Retinal pigment epithelial cell (primary cell): ENCODE results near the gene IGFL2.
"Not testable (repeated sequence)": the region's sequence is repeated elsewhere in the genome, so short reads cannot be mapped to it uniquely, and the experiment has no call there.

Experiments
- DNase-seq: peaks from one replicate; pipeline ENCODE4 v3.0.0-alpha.2; 2010; ENCODE audit warnings: low read depth
- H3K4me3 ChIP-seq: 2 replicates; pipeline ENCODE4 v1.5.1; 2011; ENCODE audit warnings: mild to moderate bottlenecking, low read length, control low read depth, moderate library complexity
- TF ChIP-seq, protein P1 (sequence below): conservative IDR thresholded peaks from 2 replicates; pipeline ENCODE4 v1.5.1; 2011; ENCODE audit warnings: low read depth, low read length, control low read depth, inconsistent platforms

The IGFL2 gene

DNA sequence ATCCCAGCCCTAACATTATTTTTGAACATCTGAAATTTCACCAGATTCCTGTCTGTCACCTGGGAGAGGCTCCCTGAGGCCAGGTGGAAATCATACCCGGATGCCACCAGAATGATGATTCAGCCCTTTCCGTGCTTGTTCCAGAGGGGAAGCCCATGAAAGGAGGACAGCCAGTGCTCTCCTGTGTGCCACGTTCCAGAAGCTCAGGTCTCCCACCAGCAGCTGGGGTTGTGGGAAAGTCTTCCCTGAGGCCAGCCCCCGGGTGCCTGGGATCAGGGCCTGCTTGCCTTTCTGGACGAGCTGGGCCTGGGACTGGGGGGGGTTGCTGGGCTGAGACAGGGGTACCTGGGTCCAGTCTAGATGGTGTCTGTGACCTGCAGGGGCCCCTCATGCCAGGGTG, 56.0 kb downstream of the IGFL2 start:
- TF ChIP-seq, protein P1, sequence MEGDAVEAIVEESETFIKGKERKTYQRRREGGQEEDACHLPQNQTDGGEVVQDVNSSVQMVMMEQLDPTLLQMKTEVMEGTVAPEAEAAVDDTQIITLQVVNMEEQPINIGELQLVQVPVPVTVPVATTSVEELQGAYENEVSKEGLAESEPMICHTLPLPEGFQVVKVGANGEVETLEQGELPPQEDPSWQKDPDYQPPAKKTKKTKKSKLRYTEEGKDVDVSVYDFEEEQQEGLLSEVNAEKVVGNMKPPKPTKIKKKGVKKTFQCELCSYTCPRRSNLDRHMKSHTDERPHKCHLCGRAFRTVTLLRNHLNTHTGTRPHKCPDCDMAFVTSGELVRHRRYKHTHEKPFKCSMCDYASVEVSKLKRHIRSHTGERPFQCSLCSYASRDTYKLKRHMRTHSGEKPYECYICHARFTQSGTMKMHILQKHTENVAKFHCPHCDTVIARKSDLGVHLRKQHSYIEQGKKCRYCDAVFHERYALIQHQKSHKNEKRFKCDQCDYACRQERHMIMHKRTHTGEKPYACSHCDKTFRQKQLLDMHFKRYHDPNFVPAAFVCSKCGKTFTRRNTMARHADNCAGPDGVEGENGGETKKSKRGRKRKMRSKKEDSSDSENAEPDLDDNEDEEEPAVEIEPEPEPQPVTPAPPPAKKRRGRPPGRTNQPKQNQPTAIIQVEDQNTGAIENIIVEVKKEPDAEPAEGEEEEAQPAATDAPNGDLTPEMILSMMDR: no peak
- no peak for DNase-seq

DNA sequence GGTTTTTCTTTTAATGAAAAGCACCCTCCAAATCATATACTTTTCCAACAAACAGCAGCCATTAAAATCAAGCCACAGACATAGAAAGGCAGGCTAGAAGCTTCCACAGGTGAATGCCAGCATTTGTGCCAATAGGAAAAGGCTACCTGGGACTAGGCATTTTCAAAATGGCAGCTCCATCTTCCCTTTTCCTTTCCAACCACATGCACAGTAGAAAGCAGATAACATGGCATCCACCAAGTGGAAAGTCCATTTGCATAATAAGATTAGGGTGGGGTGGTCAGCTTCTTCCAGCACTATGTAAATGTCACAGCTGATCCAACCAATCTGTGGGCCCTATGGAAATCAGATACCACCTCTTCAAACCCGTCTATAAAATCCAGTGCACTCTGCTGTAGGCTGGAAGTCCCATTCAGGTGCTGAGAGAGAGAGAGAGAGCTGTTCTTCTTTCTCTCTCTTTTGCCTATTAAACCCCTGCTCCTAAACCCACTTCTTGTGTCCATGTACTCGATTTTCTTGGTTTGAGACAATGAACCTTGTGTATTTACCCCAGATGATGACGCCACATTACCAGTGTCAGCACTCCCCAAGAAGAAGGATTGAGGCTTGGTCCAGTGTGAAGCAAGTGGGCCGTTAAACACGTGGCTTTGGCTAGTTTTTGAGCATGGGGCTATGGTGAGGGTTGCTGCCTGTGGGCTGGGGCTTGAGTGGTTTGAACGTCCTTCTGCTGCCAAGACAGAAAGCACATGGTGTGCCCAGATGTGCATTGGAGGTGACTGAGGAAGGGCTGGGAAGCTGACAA, 57.3 kb downstream of the IGFL2 start:
- DNase-seq: no peak
- no peak overlapping the region for H3K4me3 ChIP-seq
- TF ChIP-seq, protein P1: no peak

More for the DNA sequence above, 56.0 kb downstream of the IGFL2 start:
- H3K4me3 ChIP-seq: no peak overlapping the region

DNA sequence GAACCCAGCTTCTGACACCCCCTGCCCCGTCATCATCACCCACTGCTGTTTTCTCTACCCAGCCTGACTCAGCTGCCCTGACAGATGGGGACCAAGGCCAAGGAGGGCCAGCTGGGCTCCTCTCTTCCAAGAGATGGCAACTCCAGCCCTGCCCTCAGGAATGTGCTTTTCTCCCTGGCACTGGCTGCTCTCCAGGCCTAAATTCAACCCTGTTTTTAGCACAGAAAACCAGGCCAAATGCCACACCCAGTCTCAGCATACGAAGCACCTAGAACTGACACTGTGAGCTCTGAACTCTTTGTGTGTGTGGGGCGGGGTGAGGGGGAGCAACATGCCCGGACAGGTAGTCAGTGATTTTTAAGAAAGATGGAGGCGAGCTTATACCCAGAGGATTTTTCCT, 58.1 kb downstream of the IGFL2 start:
- TF ChIP-seq, protein P1: no peak
- no peak overlapping the region for H3K4me3 ChIP-seq
- DNase-seq: no peak

DNA sequence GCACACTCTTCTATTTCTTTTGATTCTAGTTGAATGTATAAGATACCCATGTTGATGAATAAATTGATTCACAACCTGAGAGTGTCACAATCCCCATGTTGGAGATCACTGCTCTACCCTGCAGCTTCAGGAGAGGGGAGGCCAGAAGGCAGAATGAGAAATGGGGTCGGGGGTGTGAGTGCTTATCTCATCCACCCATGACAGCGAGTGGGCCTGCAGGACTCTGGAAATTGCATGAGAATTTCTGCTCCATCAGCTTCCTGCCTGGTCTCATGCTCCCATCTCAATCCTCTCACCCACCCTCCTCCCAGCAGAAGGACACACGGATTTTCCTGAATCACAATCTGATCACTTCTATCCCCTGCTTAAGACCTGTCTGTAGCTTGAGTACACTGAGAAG, 58.6 kb downstream of the IGFL2 start:
- DNase-seq: no peak
- TF ChIP-seq, protein P1: no peak
- no peak overlapping the region for H3K4me3 ChIP-seq

DNA sequence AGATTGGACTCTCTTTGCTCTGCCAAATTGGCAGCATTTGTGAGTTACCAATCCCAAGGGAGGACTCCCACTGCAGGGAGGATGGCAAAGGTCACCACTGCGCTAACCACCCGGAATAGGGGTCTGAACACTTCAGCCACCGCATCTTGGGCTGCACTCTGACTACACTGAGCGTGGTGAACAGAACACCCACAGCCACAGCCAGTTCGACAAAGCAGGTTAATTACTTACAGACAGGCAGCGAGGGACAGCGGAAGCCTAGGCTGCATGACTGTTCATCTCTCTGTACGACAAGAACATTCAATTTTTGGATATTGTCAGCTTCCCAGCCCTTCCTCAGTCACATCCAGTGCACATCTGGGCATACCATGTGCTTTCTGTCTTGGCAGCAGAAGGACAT, 59.8 kb downstream of the IGFL2 start:
- not testable (repeated sequence) for DNase-seq, H3K4me3 ChIP-seq

DNA sequence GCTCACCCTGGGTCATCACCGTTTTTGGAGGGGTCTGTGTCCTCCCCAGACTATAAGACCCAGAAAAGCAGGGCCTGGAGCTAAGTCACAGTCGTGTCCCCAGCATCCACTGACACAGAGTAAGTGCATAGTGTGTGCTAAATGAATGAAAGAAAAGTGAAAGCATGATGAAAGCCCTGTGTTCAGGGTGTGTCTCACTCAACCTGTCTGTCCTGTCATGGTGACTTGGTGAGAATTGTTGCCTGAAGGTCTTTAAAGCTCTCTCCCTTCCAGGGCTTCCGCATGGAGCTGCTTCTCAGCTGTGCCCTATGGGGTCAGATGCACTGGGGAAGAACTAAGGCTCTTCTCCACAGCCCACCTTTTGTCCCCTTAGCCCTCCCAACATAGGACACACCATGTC, 61.0 kb downstream of the IGFL2 start:
- no peak overlapping the region for H3K4me3 ChIP-seq
- DNase-seq: no peak
- TF ChIP-seq, protein P1: no peak

DNA sequence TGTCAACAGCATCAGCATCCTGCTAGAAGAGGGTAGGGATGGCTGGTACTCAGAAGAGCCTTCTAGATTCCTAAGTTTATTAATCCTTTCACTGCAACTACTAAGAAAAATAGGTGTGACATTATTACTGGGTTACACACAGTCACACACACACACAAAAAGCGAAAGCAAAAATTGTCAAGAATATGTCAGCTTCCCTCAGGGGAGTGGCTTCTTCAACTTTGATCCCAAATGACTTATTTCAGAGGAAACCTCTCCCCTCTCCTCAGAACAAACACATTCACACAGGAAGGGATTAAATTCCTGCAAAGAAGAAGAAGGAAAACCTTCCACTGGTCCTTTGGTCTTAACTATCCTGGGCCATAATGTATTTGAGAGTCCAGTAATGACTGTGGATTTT, 61.4 kb downstream of the IGFL2 start:
- no peak overlapping the region for H3K4me3 ChIP-seq
- TF ChIP-seq, protein P1: no peak
- no peak for DNase-seq
